Activated T-helper 1 cell treated with Interleukin-2 at 50 U/mL for 16 hours (primary cell): ENCODE measurements around the gene STAT3.
"Not testable (repeated sequence)": the region's sequence is repeated elsewhere in the genome, so short reads cannot be mapped to it uniquely, and the experiment has no call there.

Experiments used
- DNase-seq: peaks from one replicate; pipeline ENCODE4 v3.0.0-alpha.2; 2020; ENCODE audit warnings: low read depth

Gene STAT3

GRCh38 chr17:42348104-42348503 is 40.1 kb downstream of the STAT3 start:
- DNase-seq = no peak

- no peak for DNase-seq
These were observed 40.6 kb downstream of the STAT3 start for GRCh38 chr17:42347606-42348005.

DNA sequence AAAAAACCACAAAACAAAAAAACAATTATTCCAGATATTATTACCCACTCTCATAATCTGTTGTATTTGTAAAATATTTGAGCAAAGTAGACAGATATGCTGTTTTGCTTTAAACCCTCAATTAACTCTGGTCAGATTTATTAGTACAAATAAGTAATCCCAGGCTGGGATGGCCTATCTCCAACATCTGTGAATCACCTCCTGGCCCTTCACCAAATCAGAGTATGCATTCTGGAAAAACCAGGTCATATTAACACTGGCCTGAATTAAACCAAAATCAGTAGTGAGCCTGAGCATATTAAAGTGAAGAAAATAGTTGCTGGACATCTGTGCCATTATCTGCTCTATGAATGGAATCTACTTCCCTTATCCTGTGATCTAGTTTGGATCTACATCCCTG is 41.0 kb downstream of the STAT3 start:
- no peak for DNase-seq

DNA sequence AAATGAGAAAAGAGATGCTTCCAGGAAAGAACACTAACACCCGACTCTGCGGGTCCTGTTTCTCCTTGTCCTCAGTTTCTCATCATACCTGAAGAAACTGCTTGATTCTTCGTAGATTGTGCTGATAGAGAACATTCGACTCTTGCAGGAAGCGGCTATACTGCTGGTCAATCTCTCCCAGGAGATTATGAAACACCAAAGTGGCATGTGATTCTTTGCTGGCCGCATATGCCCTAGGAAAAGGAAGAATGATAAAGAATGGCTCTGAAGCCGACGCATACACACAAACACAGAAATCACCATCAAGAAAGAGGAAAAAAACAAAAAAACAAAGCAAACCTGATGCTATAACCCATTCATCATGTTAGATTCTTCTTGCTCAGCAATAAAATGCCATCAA is 41.8 kb downstream of the STAT3 start:
- DNase-seq = no peak

- DNase-seq = no peak
These were observed 42.7 kb downstream of the STAT3 start for GRCh38 chr17:42345396-42346073.

DNA sequence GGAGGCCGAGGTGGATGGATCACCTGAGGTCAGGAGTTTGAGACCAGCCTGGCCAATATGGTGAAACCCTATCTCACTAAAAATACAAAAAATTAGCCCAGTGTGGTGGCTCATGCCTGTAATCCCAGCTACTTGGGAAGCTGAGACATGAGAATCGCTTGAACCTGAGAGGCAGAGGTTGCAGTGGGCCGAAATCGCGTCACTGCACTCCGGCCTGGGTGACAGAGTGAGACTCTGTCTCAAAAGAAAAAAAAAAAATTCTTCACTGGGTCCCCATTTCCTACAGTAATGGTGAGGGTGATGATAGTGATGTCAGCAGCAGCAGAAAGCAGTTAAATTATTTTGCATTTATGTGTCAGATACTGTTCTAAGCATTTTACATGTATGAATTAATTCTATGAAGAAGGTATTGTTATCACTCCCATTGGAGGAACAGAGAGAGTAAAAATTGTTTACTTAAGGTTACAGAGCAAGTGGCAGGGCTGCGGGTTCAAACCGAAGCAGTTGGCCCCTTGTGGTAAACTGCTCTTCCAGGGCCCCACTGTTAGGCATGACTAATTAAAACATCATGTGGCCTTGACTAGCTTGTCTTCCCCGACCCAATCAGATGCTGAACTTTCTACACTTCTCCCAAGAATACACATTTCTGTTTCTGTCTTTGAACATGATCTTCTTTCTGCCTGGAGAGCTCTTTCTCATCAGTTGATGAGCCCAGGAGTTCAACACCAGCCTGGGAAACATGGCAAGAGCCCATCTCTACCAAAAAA is 45.8 kb downstream of the STAT3 start:
- peak; percentile 12 for DNase-seq

- no peak for DNase-seq
These were observed 46.7 kb downstream of the STAT3 start for GRCh38 chr17:42341568-42341967.

GRCh38 chr17:42340691-42341127 is 47.5 kb downstream of the STAT3 start:
- DNase-seq = no peak

DNA sequence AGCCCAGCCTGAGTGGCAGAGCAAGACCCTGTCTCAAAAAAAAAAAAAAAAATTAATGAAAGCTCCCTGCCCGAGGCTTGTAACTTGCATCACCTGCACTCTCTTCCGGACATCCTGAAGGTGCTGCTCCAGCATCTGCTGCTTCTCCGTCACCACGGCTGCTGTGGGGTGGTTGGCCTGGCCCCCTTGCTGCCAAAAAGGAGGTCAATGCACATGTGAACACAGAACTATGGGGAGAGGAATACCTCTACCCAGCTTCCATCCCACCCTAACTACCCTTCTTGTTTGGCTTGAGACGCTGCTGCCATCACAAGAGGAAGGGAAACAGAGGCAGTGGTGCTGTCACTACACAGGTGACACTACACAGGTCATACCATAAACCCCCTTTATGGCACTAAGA is 49.0 kb downstream of the STAT3 start:
- DNase-seq = no peak

DNA sequence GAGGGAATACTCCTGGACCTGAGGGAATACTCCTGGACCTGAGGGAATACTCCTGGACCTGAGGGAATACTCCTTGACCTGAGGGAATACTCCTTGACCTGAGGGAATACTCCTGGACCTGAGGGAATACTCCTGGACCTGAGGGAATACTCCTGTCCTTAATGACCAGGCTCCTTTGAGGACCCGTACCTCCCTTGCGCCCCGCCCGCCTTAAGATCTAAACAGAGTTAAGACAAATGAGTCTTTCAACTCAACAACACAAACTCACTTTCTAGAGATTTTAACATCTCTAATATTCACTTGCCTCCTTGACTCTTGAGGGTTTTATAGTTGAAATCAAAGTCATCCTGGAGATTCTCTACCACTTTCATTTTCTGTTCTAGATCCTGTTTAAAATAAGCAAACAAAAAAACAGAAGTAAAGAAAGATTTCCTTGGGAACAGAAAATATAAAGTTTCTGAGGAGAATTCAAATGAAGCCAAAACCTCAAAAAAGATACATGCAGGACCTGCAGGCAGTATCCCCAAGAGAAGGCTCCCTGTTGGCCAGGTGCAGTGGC is 49.7 kb downstream of the STAT3 start:
- no peak for DNase-seq

DNA sequence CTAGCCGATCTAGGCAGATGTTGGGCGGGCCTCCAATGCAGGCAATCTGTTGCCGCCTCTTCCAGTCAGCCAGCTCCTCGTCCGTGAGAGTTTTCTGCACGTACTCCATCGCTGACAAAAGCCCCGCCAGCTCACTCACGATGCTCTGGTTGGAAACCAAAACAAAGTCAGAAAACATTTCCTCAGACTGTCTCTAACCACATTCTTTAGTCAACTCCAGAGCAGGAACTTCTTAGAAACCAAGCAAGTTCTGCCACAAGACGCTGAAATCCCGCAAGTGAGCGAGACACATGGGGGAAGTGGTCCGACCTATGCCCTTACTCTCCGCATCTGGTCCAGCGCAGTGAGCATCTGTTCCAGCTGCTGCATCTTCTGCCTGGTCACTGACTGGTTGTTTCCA is 50.8 kb downstream of the STAT3 start:
- DNase-seq = peak; percentile 56

DNA sequence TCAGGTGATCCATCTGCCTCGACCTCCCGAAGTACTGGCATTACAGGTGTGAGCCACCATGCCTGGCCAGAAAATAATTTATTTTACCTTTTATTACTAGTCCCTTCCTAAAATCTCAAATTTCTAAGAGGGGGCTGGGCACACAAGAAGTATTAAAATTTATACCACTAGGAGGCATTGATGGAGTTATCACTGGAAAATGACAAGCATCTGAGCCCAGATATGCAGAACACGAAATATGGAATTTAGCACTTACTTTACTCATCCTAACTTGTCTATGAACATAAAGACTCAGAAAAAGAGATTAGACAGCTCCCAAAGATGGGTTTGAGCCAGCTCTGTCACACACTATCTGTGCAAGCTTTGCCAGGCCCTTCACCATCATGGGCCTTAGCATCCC is 53.6 kb downstream of the STAT3 start:
- no peak for DNase-seq

DNA sequence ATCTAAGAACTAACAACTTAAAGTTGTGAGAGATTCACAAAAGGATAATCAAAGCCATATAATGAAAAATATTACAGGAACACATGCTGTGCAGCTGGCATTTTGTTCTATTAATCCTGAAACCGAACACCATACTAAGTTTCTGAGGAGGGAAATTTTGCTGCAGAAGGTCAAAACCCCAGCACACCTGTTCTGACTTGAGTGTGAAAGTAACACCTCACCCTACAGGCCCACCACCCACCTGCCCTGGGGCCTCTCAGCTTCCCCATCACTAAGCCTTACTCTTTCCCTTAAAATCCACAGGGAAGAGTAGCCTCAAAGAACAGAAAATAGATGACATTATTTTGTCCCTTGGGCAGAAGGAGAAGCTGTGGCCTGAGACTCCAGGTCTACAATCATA is 55.2 kb downstream of the STAT3 start:
- DNase-seq = no peak

GRCh38 chr17:42329025-42329976 is 58.9 kb downstream of the STAT3 start:
- no peak for DNase-seq

DNA sequence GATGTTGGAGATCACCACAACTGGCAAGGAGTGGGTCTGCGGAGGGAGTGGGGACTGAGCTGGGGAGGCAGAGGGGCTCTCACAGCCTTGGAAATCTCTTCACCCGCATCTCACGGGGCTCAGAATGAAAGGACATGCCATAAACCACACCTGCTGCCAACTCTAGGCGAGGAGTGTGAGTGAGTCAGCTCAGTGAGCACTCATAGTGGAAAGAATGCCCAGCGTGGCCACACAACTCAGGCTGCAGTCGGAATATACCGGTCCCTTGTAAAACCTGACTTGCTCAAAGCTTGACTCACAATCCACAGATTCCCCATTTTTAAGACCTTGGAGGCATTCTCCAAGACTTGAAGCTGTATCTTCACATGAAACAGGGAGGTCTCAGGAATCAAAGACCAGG is 63.2 kb downstream of the STAT3 start:
- no peak for DNase-seq

DNA sequence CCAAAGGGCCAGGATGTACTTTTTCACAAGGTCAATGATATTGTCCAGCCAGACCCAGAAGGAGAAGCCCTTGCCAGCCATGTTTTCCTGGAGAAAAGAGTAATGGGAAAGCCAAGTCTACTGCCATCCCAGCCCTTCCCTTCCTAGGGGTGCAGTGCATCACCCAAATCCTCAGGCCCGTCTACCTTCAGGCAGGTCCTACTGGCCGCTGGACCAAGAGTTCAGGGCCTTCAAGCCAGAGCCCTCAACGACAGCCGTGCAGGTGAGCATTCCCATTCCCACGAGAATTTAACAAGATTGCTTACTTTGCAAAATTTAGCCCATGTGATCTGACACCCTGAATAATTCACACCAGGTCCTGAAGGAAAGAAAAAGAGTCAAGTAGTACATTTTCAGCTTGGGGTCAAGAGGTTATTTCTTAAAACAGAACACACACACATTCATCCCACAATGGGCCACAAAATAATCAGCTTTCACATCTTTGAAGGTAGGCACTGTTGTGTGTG is 64.9 kb downstream of the STAT3 start:
- DNase-seq = no peak

GRCh38 chr17:42322382-42323267 is 65.6 kb downstream of the STAT3 start:
- peak; percentile 84 for DNase-seq

DNA sequence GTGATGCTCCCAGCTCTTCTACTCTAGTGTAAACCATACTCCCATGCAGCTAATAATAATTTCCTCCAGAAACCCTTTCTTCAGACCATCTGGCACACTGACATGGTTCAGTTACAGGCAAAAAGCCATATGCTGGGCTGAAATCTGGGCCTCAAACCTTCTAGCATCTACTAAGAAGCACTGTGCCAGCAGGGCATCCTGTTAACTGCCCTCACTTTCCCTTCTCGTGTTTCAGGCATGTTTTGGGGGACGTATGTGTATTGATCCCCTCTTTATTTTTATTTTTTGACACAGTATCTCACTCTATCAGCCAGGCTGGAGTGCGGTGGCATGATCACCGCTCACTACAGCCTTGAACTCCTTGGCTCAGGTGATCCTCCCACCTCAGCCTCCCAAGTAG is 66.7 kb downstream of the STAT3 start:
- DNase-seq = no peak

DNA sequence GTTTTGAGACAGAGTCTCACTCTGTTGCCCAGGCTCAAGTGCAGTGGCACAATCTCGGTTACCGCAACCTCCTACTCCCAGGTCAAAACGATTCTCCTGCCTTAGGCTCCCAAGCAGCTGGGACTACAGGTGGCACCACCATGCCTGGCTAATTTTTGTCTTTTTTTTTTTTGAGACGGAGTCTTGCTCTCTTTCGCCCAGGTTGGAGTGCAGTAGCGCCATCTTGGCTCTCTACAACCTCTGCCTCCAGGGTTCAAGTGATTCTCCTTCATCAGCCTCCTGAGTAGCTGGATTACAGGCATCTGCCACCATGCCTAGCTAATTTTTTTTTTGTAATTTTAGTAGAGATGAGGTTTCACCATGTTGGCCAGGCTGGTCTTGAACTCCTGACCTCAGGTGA is 70.3 kb downstream of the STAT3 start:
- DNase-seq = not testable (repeated sequence)

DNA sequence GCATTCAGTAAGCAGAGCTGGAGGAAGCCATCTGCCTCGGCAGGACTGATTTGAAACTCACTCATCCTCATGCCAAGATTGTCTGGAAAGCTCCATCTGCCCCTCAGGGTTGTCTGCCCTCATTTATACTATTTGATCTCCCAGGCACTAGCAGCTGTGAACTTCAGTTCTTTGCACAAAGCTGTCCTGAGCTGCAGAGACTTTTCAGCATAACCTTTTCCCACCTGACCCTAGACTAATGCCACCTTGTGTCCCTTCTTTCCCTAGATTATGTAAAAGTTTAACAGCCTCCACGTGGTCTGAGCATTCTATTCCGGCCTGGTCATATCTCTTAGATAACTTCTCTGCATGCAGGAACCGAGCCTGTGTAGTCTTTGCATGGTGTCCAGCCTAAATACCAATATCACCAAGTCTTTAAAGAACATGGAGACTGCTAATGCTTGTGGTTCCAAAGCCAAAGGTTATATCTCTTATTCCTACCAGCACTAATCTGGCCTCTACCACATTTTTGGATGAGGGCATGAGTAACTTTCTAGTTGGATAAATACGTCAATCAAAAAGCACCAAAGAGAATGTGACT is 70.9 kb downstream of the STAT3 start:
- DNase-seq = no peak

GRCh38 chr17:42316755-42317154 is 71.5 kb downstream of the STAT3 start:
- DNase-seq = no peak
